CD4-positive, alpha-beta T cell treated with Interferon gamma for 1 hour (primary cell): ENCODE measurements around the gene TLK1.
A peak's percentile ranks its signal among the peaks of the same experiment; 100 is the strongest.

Experiments
- DNase-seq: peaks from one replicate; pipeline ENCODE4 v3.0.0-alpha.2; 2020

TLK1 gene

GRCh38 chr2:171160119-171160955 is at the start of gene TLK1:
TLK1 (minus strand) TSS chr2:171160893; CDS start chr2:171160428, 465 bp downstream.
- peak; percentile 83 for DNase-seq

GRCh38 chr2:171210216-171210863 is 49.6 kb upstream of the TLK1 start:
- DNase-seq = no peak

- no peak for DNase-seq
These were observed 48.0 kb upstream of the TLK1 start for GRCh38 chr2:171208657-171209056.

GRCh38 chr2:171206422-171207115 is 45.9 kb upstream of the TLK1 start:
- no peak for DNase-seq

- DNase-seq = no peak
These were observed 44.9 kb upstream of the TLK1 start for GRCh38 chr2:171205551-171205950.

- DNase-seq = no peak
These were observed 41.1 kb upstream of the TLK1 start for GRCh38 chr2:171201767-171202166.

- DNase-seq = no peak
These were observed 40.6 kb upstream of the TLK1 start for GRCh38 chr2:171201271-171201670.

- DNase-seq = no peak
These were observed 39.8 kb upstream of the TLK1 start for GRCh38 chr2:171200469-171200868.

GRCh38 chr2:171191021-171191420 is 30.3 kb upstream of the TLK1 start:
- DNase-seq = no peak

GRCh38 chr2:171187819-171188218 is 27.1 kb upstream of the TLK1 start:
- no peak for DNase-seq

GRCh38 chr2:171187177-171187576 is 26.5 kb upstream of the TLK1 start:
- DNase-seq = no peak

- no peak for DNase-seq
These were observed 25.2 kb upstream of the TLK1 start for GRCh38 chr2:171185941-171186340.

GRCh38 chr2:171185165-171185818 is 24.6 kb upstream of the TLK1 start:
- DNase-seq = no peak

- no peak for DNase-seq
These were observed 20.7 kb upstream of the TLK1 start for GRCh38 chr2:171181064-171182049.

- DNase-seq = no peak
These were observed 19.7 kb upstream of the TLK1 start for GRCh38 chr2:171180229-171180930.

GRCh38 chr2:171178993-171179392 is 18.3 kb upstream of the TLK1 start:
- DNase-seq = no peak

GRCh38 chr2:171176516-171176915 is 15.8 kb upstream of the TLK1 start:
- no peak for DNase-seq

GRCh38 chr2:171174075-171174474 is 13.4 kb upstream of the TLK1 start:
- DNase-seq = no peak

GRCh38 chr2:171173087-171173486 is 12.4 kb upstream of the TLK1 start:
- no peak for DNase-seq

- DNase-seq = no peak
These were observed 11.1 kb upstream of the TLK1 start for GRCh38 chr2:171171808-171172207.

- DNase-seq = no peak
These were observed 9.1 kb upstream of the TLK1 start for GRCh38 chr2:171169839-171170238.
